Endothelial cell of umbilical vein (primary cell): ENCODE data around the gene DIS3L2. TPM values are rescaled to one million over a fixed set of nuclear protein-coding genes. Genes with fewer than 3 reads are reported as not detected.

Source experiments
- BruUV-seq: library from RNA; stranded (reverse); fragments of 400-500 nt; replicated peaks from 2 replicates; lab custom pipeline; 2021; lab: Mats Ljungman, UMichigan
- CTCF ChIA-PET: fragments of 300-600, 350-600 bp; sonication (Branson Sonifier 250); formaldehyde crosslinking; loops from one replicate; lab custom pipeline; 2021; ENCODE audit warnings: antibody characterized with exemption, inconsistent platforms; lab: Charles Lee
- POLR2A ChIA-PET: fragments of 300-600, 350-600 bp; sonication (Branson Sonifier 250); formaldehyde crosslinking; loops from one replicate; lab custom pipeline; 2021; ENCODE audit warnings: antibody characterized with exemption, inconsistent platforms; lab: Charles Lee
- DNase-seq: peaks from one replicate; pipeline ENCODE4 v3.0.0-alpha.2; 2011; ENCODE audit warnings: low read depth, low spot score
- FAIRE-seq: peaks from 2 replicates; lab custom pipeline; 2011; peaks lifted over from hg19 to GRCh38; lab: Jason Lieb, UNC
- H2AFZ ChIP-seq: 2 replicates; pipeline ENCODE4 v1.6.0; 2012; ENCODE audit warnings: low read depth, low read length, control low read depth, inconsistent platforms
- H3K27ac ChIP-seq: 2 replicates; pipeline ENCODE4 v1.5.1; 2011; ENCODE audit warnings: low read depth, mild to moderate bottlenecking, control low read depth, low read length, moderate library complexity; ENCODE audit not compliant: insufficient read depth
- H3K27me3 ChIP-seq, 2 experiments: 2 replicates each; pipeline versions ENCODE4 v1.6.0 to v1.6.1; 2011; ENCODE audit warnings: low read length in 2 of 2, mixed read lengths in 1 of 2; ENCODE audit not compliant: control insufficient read depth in 2 of 2, insufficient read depth in 2 of 2
- H3K36me3 ChIP-seq, 2 experiments: 2 replicates in 1 of 2; 3 replicates in 1 of 2; pipeline ENCODE4 v1.5.1; 2011; ENCODE audit warnings: low read length in 2 of 2, mild to moderate bottlenecking in 1 of 2, moderate library complexity in 1 of 2; ENCODE audit not compliant: control insufficient read depth in 2 of 2, insufficient read depth in 2 of 2; ENCODE audit errors: extremely low read depth in 1 of 2
- H3K4me1 ChIP-seq: 3 replicates; pipeline ENCODE4 v1.5.1; 2011; ENCODE audit warnings: mild to moderate bottlenecking, low read length; ENCODE audit not compliant: control insufficient read depth, insufficient read depth; ENCODE audit errors: extremely low read depth
- H3K4me2 ChIP-seq: 2 replicates; pipeline ENCODE4 v1.6.1; 2011; ENCODE audit warnings: low read length, control low read depth, mixed read lengths; ENCODE audit not compliant: insufficient read depth
- H3K4me3 ChIP-seq, 3 experiments: fragments of 200-600 bp in 1 of 3; sonication (generic), shearing (Covaris generic) in 1 of 3; replicated peaks in 1 of 3; 2 replicates each; pipeline ENCODE4 v1.5.1; 2011 to 2016; ENCODE audit warnings: control low read depth in 3 of 3, low read length in 3 of 3, mild to moderate bottlenecking in 2 of 3, inconsistent platforms in 1 of 3, low read depth in 1 of 3, moderate library complexity in 1 of 3; ENCODE audit not compliant: insufficient read depth in 1 of 3
- H3K79me2 ChIP-seq: 2 replicates; pipeline ENCODE4 v1.6.0; 2012; ENCODE audit warnings: low read length, inconsistent platforms; ENCODE audit not compliant: control insufficient read depth, insufficient read depth
- H3K9ac ChIP-seq: replicated peaks from 2 replicates; pipeline ENCODE3; 2011; ENCODE audit warnings: low read length, control low read depth; ENCODE audit not compliant: insufficient read depth; ENCODE audit errors: extremely low read depth
- H3K9me1 ChIP-seq: replicated peaks from 3 replicates; pipeline ENCODE4 v1.6.0; 2011; ENCODE audit warnings: mild to moderate bottlenecking, low read length; ENCODE audit not compliant: control insufficient read depth, insufficient read depth; ENCODE audit errors: extremely low read depth
- H3K9me3 ChIP-seq: replicated peaks from 2 replicates; pipeline ENCODE4 v1.5.1; 2012; ENCODE audit warnings: low read length, inconsistent platforms; ENCODE audit not compliant: control insufficient read depth, insufficient read depth
- H4K20me1 ChIP-seq: replicated peaks from 2 replicates; pipeline ENCODE3; 2011; ENCODE audit warnings: mild to moderate bottlenecking, low read length; ENCODE audit not compliant: control insufficient read depth, insufficient read depth; ENCODE audit errors: extremely low read depth
- EZH2 ChIP-seq: IDR thresholded peaks from 2 replicates; pipeline ENCODE4 v1.6.1; 2012; ENCODE audit warnings: borderline replicate concordance, low read depth, mild to moderate bottlenecking, moderate library complexity, low read length, inconsistent platforms; ENCODE audit not compliant: severe bottlenecking
- FOS ChIP-seq: IDR thresholded peaks from 2 replicates; pipeline ENCODE4 v1.6.1; 2011; ENCODE audit warnings: mild to moderate bottlenecking, low read length, moderate library complexity, borderline replicate concordance; ENCODE audit not compliant: insufficient read depth
- GATA2 ChIP-seq: IDR thresholded peaks from 2 replicates; pipeline ENCODE4 v1.7.0; 2011; ENCODE audit warnings: low read depth, mild to moderate bottlenecking, moderate library complexity, mixed read lengths, low read length; ENCODE audit not compliant: insufficient read length, insufficient read depth
- JUN ChIP-seq: IDR thresholded peaks from 2 replicates; pipeline ENCODE4 v1.6.1; 2011; ENCODE audit warnings: borderline replicate concordance, low read depth; ENCODE audit not compliant: insufficient read length, insufficient read depth
- MYC ChIP-seq: IDR thresholded peaks from one replicate; pipeline ENCODE4 v1.6.1; 2011; ENCODE audit warnings: mild to moderate bottlenecking, low read depth, low read length
- POLR2A ChIP-seq: IDR thresholded peaks from 2 replicates; pipeline ENCODE4 v1.6.1; 2012; ENCODE audit warnings: low read depth, mild to moderate bottlenecking, control low read depth, low read length
- POLR2AphosphoS5 ChIP-seq: IDR thresholded peaks from 2 replicates; pipeline ENCODE4 v1.6.1; 2012; ENCODE audit warnings: low read depth, mild to moderate bottlenecking, control low read depth, low read length, moderate library complexity; ENCODE audit not compliant: insufficient read depth
- dilution Hi-C: fragments of 300-500 bp; cut with MboI; formaldehyde crosslinking; loops from one replicate; pipeline ENCODE4 v1.15.0; 2019; ENCODE audit warnings: low sequenced_read_pairs; ENCODE audit not compliant: extremely low pct_ligation_motif_present
- intact Hi-C: fragments of 100-400 bp; cut with micrococcal nuclease; formaldehyde crosslinking; loops from one replicate; pipeline ENCODE4 v1.10.0; 2022
- polyA plus RNA-seq, 4 experiments: library from polyadenylated mRNA; depleted of rRNA in 3 of 4; stranded (reverse) in 3 of 4; unstranded in 1 of 4; fragments of >200 nt; gene quantifications; 2 replicates each; pipeline versions ENCODE4 v1.2.1 to v1.2.3, GENCODE V29; 2011 to 2012; ENCODE audit warnings: missing spikeins in 1 of 4
- total RNA-seq: library from RNA; stranded (reverse); gene quantifications from 2 replicates; pipeline ENCODE4 v1.2.3, GENCODE V29; 2021
- TF ChIP-seq, protein P1 (sequence below), 2 donors: IDR thresholded peaks; 1 replicate in 1 of 2; 2 replicates in 1 of 2; pipeline ENCODE4 v1.5.1; 2011; ENCODE audit warnings: low read length in 2 of 2, mild to moderate bottlenecking in 2 of 2, moderate library complexity in 2 of 2, control low read depth in 1 of 2, inconsistent platforms in 1 of 2, low read depth in 1 of 2; ENCODE audit not compliant: insufficient read depth in 1 of 2; ENCODE audit errors: extremely low read depth in 1 of 2
- TF ChIP-seq, protein P2 (sequence below): IDR thresholded peaks from 2 replicates; pipeline ENCODE4 v1.6.1; 2011; ENCODE audit not compliant: insufficient read depth, insufficient read length

The DIS3L2 gene
- total and polyA plus RNA-seq, 2 donors (not counting 3 experiments of a cell fraction or from before 2014, with no cell fraction given): 14.6 to 31.2 TPM

DNA sequence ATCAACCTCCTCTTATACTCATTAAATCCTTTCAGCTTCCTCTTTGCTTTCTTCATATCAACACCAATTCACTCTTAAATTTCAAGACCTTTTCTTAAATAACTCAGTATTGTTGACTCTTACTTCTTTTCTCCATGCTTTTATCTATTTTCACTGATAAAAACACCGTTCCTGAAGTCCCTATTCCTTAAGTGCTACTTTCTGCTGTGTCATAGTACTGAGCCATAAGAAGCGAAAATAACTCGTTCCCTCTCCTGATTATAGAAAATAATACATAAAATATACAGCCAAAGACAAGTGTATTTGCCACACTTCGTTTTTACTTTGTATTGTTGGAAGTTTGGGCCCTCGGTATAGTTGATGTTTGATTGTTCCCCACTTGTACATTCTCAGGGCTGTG is 181.0 kb downstream of the DIS3L2 start:
- Histone ChIP-seq H3K36me3 (no peaks in the 10 kb centered on the region), H4K20me1 (peaks cover 3% of the 10 kb centered on the region), H3K4me3 (no peak overlapping the region), H3K27ac (no peak overlapping the region), H3K27me3 (no peaks in the 10 kb centered on the region), H3K79me2 (no peaks in the 10 kb centered on the region), H3K9me1 (no peaks in the 10 kb centered on the region), H3K9me3 (no peaks in the 10 kb centered on the region), H3K9ac (no peak overlapping the region), H3K4me2 (no peak overlapping the region), H2AFZ (no peak overlapping the region), H3K4me1 (peaks cover 7% of the 10 kb centered on the region)
- CTCF ChIA-PET: interaction anchor here (0.5 to 8.9 kb wide), 36 partner anchors 13 to 242 kb away, joined by 3 to 149 read pairs (median 4); partner anchors contain the start of genes DIS3L2 and NPPC
- TF ChIP-seq MYC (no peak), JUN (no peak), EZH2 (no peak), FOS (no peak), GATA2 (no peak), POLR2AphosphoS5 (no peak), POLR2A (no peak)
- TF ChIP-seq, protein P1, sequence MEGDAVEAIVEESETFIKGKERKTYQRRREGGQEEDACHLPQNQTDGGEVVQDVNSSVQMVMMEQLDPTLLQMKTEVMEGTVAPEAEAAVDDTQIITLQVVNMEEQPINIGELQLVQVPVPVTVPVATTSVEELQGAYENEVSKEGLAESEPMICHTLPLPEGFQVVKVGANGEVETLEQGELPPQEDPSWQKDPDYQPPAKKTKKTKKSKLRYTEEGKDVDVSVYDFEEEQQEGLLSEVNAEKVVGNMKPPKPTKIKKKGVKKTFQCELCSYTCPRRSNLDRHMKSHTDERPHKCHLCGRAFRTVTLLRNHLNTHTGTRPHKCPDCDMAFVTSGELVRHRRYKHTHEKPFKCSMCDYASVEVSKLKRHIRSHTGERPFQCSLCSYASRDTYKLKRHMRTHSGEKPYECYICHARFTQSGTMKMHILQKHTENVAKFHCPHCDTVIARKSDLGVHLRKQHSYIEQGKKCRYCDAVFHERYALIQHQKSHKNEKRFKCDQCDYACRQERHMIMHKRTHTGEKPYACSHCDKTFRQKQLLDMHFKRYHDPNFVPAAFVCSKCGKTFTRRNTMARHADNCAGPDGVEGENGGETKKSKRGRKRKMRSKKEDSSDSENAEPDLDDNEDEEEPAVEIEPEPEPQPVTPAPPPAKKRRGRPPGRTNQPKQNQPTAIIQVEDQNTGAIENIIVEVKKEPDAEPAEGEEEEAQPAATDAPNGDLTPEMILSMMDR (IDR thresholded peaks at IDR 0.05; ENCODE audit: extremely low read depth in 1 of 2, insufficient read depth in 1 of 2, low read depth in 1 of 2, low read length in 2 of 2): no peak
- TF ChIP-seq, protein P2, sequence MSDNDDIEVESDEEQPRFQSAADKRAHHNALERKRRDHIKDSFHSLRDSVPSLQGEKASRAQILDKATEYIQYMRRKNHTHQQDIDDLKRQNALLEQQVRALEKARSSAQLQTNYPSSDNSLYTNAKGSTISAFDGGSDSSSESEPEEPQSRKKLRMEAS: no peak
- intact Hi-C loops (loop anchor here (1.0 kb wide), 3 partner anchors 185 to 236 kb away; no protein-coding TSS in a partner anchor), dilution Hi-C loops (no loop called here)
- no TSS peak for BruUV-seq
- no peak for FAIRE-seq
- POLR2A ChIA-PET: no interaction called here
- DNase-seq: no peak
